ENCODE data around the gene GART.

Gene GART

GRCh38 chr21:33558777-33559421 lies 17.0 kb upstream of the GART start:
- H3K4me3 ChIP-seq, result no peak overlapping the region
- H3K4me1 ChIP-seq, result 0 out of 20 replicates have a peak, but pooled peaks cover 0 to 9% (median 0%) of the 10 kb centered on the region in 10 experiments
- H4K20me1 ChIP-seq, result peaks cover 95 to 100% (median 100%) of the 10 kb centered on the region in 11 experiments
- H3K27ac ChIP-seq, result no peak overlapping the region
- H3K9ac ChIP-seq, result no peak overlapping the region
- no peak for TF ChIP-seq Cebpa-rat (IDR thresholded peaks at IDR 0.05)
- no peaks in the 10 kb centered on the region for H3K27me3 ChIP-seq
- no peaks in the 10 kb centered on the region for H3K9me3 ChIP-seq (replicated peaks in 1 of 11)
- H3K4me2 ChIP-seq, result no peak overlapping the region
- H3K36me3 ChIP-seq, result peaks cover 97 to 100% (median 99%) of the 10 kb centered on the region in 11 experiments

GRCh38 chr21:33557447-33557846 lies 15.5 kb upstream of the GART start:
- no peak overlapping the region for H3K4me2 ChIP-seq
- 0 out of 20 replicates have a peak, but pooled peaks cover 0 to 9% (median 0%) of the 10 kb centered on the region in 10 experiments for H3K4me1 ChIP-seq
- H3K4me3 ChIP-seq, result no peak overlapping the region
- no peak overlapping the region for H3K27ac ChIP-seq
- peaks cover 99 to 100% (median 100%) of the 10 kb centered on the region in 11 experiments for H3K36me3 ChIP-seq
- no peak overlapping the region for H3K9ac ChIP-seq
- peaks cover 95 to 100% (median 100%) of the 10 kb centered on the region in 11 experiments for H4K20me1 ChIP-seq
- H3K9me3 ChIP-seq (replicated peaks in 1 of 11), result no peaks in the 10 kb centered on the region; a peak in 1 of 22 replicates
- no peaks in the 10 kb centered on the region for H3K27me3 ChIP-seq
- TF ChIP-seq Cebpa-rat (IDR thresholded peaks at IDR 0.05), result no peak

- Histone ChIP-seq H3K4me2 (no peak overlapping the region), H3K9ac (no peak overlapping the region), H3K27me3 (no peaks in the 10 kb centered on the region), H3K4me1 (0 out of 20 replicates have a peak, but pooled peaks cover 0 to 9% (median 0%) of the 10 kb centered on the region in 10 experiments), H3K4me3 (no peak overlapping the region), H3K27ac (no peak overlapping the region), H3K36me3 (peaks cover 99 to 100% (median 100%) of the 10 kb centered on the region in 11 experiments), H4K20me1 (peaks cover 100% of the 10 kb centered on the region in 11 experiments), H3K9me3 (replicated peaks in 1 of 11) (peaks cover 0 to 13% (median 0%) of the 10 kb centered on the region in 11 experiments; a peak in 3 of 22 replicates)
- TF ChIP-seq Cebpa-rat (IDR thresholded peaks at IDR 0.05), result no peak
Observed at GRCh38 chr21:33554982-33555344, 13.0 kb upstream of the GART start.

- Histone ChIP-seq H3K4me2 (no peak overlapping the region), H3K9ac (no peak overlapping the region), H3K27me3 (no peaks in the 10 kb centered on the region), H3K9me3 (replicated peaks in 1 of 11) (peaks cover 0 to 13% (median 0%) of the 10 kb centered on the region in 11 experiments; a peak in 3 of 22 replicates), H3K4me3 (no peak overlapping the region), H3K4me1 (0 out of 20 replicates have a peak, but pooled peaks cover 0 to 9% (median 0%) of the 10 kb centered on the region in 10 experiments), H4K20me1 (peaks cover 100% of the 10 kb centered on the region in 11 experiments), H3K36me3 (peaks cover 99 to 100% (median 100%) of the 10 kb centered on the region in 11 experiments), H3K27ac (no peak overlapping the region)
- TF ChIP-seq Cebpa-rat (IDR thresholded peaks at IDR 0.05), result no peak
Observed at GRCh38 chr21:33554236-33554981, 12.5 kb upstream of the GART start.

- Histone ChIP-seq H3K9me3 (replicated peaks in 1 of 11) (peaks cover 0 to 13% (median 0%) of the 10 kb centered on the region in 11 experiments; a peak in 3 of 22 replicates), H3K36me3 (peaks cover 97 to 100% (median 99%) of the 10 kb centered on the region in 11 experiments), H3K27ac (no peak overlapping the region), H3K27me3 (no peaks in the 10 kb centered on the region), H3K4me3 (no peak overlapping the region), H3K4me2 (no peak overlapping the region), H3K9ac (no peak overlapping the region), H4K20me1 (peaks cover 99 to 100% (median 100%) of the 10 kb centered on the region in 11 experiments), H3K4me1 (0 out of 20 replicates have a peak, but pooled peaks cover 0 to 9% (median 0%) of the 10 kb centered on the region in 10 experiments)
- TF ChIP-seq Cebpa-rat (IDR thresholded peaks at IDR 0.05), result no peak
Observed at GRCh38 chr21:33552999-33553598, 11.2 kb upstream of the GART start.

GRCh38 chr21:33552093-33552998 lies 10.4 kb upstream of the GART start:
- no peak overlapping the region for H3K4me2 ChIP-seq

GRCh38 chr21:33551664-33552063 lies 9.7 kb upstream of the GART start:
- no peak overlapping the region for H3K9ac ChIP-seq
- H3K4me1 ChIP-seq, result peaks cover 0 to 9% (median 0%) of the 10 kb centered on the region in 10 experiments; a peak in 3 of 20 replicates
- H3K4me3 ChIP-seq, result no peak overlapping the region
- peaks cover 0 to 13% (median 0%) of the 10 kb centered on the region in 11 experiments; a peak in 3 of 22 replicates for H3K9me3 ChIP-seq (replicated peaks in 1 of 11)
- no peak overlapping the region for H3K27ac ChIP-seq
- H3K27me3 ChIP-seq, result no peaks in the 10 kb centered on the region
- H3K4me2 ChIP-seq, result no peak overlapping the region
- H4K20me1 ChIP-seq, result peaks cover 98 to 100% (median 100%) of the 10 kb centered on the region in 11 experiments
- peaks cover 97 to 100% (median 99%) of the 10 kb centered on the region in 11 experiments for H3K36me3 ChIP-seq
- no peak for TF ChIP-seq Cebpa-rat (IDR thresholded peaks at IDR 0.05)

More at GRCh38 chr21:33552093-33552998, 10.4 kb upstream of the GART start:
- Histone ChIP-seq H4K20me1 (peaks cover 98 to 100% (median 100%) of the 10 kb centered on the region in 11 experiments), H3K9me3 (replicated peaks in 1 of 11) (peaks cover 0 to 13% (median 0%) of the 10 kb centered on the region in 11 experiments; a peak in 3 of 22 replicates), H3K4me3 (no peak overlapping the region), H3K27me3 (no peaks in the 10 kb centered on the region), H3K27ac (no peak overlapping the region), H3K9ac (no peak overlapping the region), H3K36me3 (peaks cover 97 to 100% (median 99%) of the 10 kb centered on the region in 11 experiments), H3K4me1 (0 out of 20 replicates have a peak, but pooled peaks cover 0 to 9% (median 0%) of the 10 kb centered on the region in 10 experiments)
- no peak for TF ChIP-seq Cebpa-rat (IDR thresholded peaks at IDR 0.05)

Data from BLaER1 treated with 17β-estradiol and CSF1 and Interleukin-3, amounts not matched to agents 10 nM and 100 nM (cell line).